Adrenal gland (tissue), 12 donors: ENCODE results near the gene GSK3B. TPM values are rescaled to one million over a fixed set of nuclear protein-coding genes. Genes with fewer than 3 reads are reported as not detected.

Source experiments
- DNase-seq, 7 donors: peaks; one replicate each; pipeline ENCODE4 v3.0.0-alpha.2; 2019 to 2020
- H3K27ac ChIP-seq, 5 donors: fragments of 200-600 bp; sonication (generic) in 4 of 5; 1 replicate in 3 of 5; 2 replicates in 2 of 5; pipeline versions ENCODE4 v1.5.1 to v1.8.0; 2016 to 2020; ENCODE audit warnings: mild to moderate bottlenecking in 1 of 5
- H3K27me3 ChIP-seq: fragments of 200-600 bp; 2 replicates; pipeline ENCODE4 v1.8.0; 2021
- H3K36me3 ChIP-seq, 2 donors: fragments of 200-600 bp; replicated peaks in 1 of 2; 1 replicate in 1 of 2; 2 replicates in 1 of 2; pipeline versions ENCODE4 v1.5.1 to v1.8.0; 2018 to 2022
- H3K4me1 ChIP-seq, 2 donors: fragments of 200-600 bp; replicated peaks in 1 of 2; 1 replicate in 1 of 2; 2 replicates in 1 of 2; pipeline versions ENCODE4 v1.5.1 to v1.8.0; 2018 to 2021
- H3K4me3 ChIP-seq, 4 donors: fragments of 200-600 bp; sonication (generic) in 3 of 4; one replicate each; pipeline ENCODE4 v1.5.1; 2016 to 2018
- H3K9me3 ChIP-seq, 3 donors: fragments of 200-600 bp; sonication (generic) in 1 of 3; replicated peaks in 1 of 3; 1 replicate in 2 of 3; 2 replicates in 1 of 3; pipeline versions ENCODE4 v1.5.1 to v1.8.0; 2016 to 2021
- CTCF ChIP-seq, 6 experiments: fragments of 450-650 bp in 4 of 6; fragments of 200-600 bp in 2 of 6; sonication (generic) in 1 of 6; IDR thresholded peaks; 1 replicate in 5 of 6; 2 replicates in 1 of 6; pipeline versions ENCODE4 v1.5.1 to v1.8.0; 2016 to 2021; ENCODE audit warnings: antibody characterized with exemption in 6 of 6, mild to moderate bottlenecking in 2 of 6, moderate library complexity in 1 of 6
- POLR2A ChIP-seq, 2 donors: fragments of 450-650 bp; IDR thresholded peaks; one replicate each; pipeline ENCODE4 v1.6.1; 2017; ENCODE audit warnings: antibody characterized with exemption in 2 of 2, mild to moderate bottlenecking in 2 of 2, moderate library complexity in 1 of 2
- WGBS, 4 donors: extraction: QIAGEN DNeasy Blood & Tissue Kit in 2 of 4; methylation state at CpG; one replicate each; pipeline versions ENCODE4 v1.1.5 to v1.1.7; 2013 to 2017; 5-methylcytosine and 5-hydroxymethylcytosine counted together
- intact Hi-C, 2 donors: fragments of 100-400 bp; cut with DNase I; formaldehyde crosslinking; loops; one replicate each; pipeline versions ENCODE4 v1.14.1 to v1.15.0; 2022 to 2023
- polyA plus RNA-seq, 3 donors: library from polyadenylated mRNA; stranded (reverse); fragments of 200-250 nt in 2 of 3; fragments of 350-450 nt in 1 of 3; fragmentation: Illumina TruSeq in 1 of 3; extraction: RNeasy Lipid Tissue Mini Kit (QIAGEN cat#74804) in 1 of 3; gene quantifications; one replicate each; pipeline ENCODE4 v1.2.3, GENCODE V29; 2013 to 2014
- total RNA-seq, 9 donors: library from RNA; depleted of rRNA in 4 of 9; stranded (reverse); fragments of >200 nt in 4 of 9; fragments of 120-200 nt in 1 of 9; fragmentation: NEBNext Ultra II Directional in 1 of 9; extraction: Animal tissue kit (Norgen Biotek cat#: 25700) in 1 of 9; gene quantifications; one replicate each; pipeline versions ENCODE4 v1.1.0 to v1.2.4, GENCODE V29; 2013 to 2023
- donor health status: healthy with polysubstance abuse.
- donor health status: Bipolar disorder and iron deficiency.
- donor health status: DM: yes; HTN: yes; CAD: no.
- donor health status: DM: no; HTN: no; CAD: no.
- donor health status: DM: no; HTN: no; CAD: no.
- donor health status: DM: yes; HTN: yes; CAD: no.

GSK3B gene
- total and polyA plus RNA-seq, 12 donors, result 10.0 to 63.7 (median 44.8) TPM

GRCh38 chr3:119826711-119827608 lies 267.3 kb downstream of the GSK3B start:
- H3K9me3 ChIP-seq, result no peaks in the 10 kb centered on the region
- H3K4me1 ChIP-seq, result no peaks in the 10 kb centered on the region
- no peak overlapping the region for H3K4me3 ChIP-seq
- 85 to 91% (median 89%) methylated on average over 7 of the region's 7 CpGs for WGBS, 4 donors
- no peak for TF ChIP-seq CTCF (IDR thresholded peaks at IDR 0.05)
- TF ChIP-seq POLR2A (IDR thresholded peaks at IDR 0.05), result no peak
- DNase-seq, result no peak
- peaks cover 0 to 5% of the 10 kb centered on the region in 2 donors for H3K36me3 ChIP-seq
- intact Hi-C loops, result no loop called here
- no peaks in the 10 kb centered on the region for H3K27me3 ChIP-seq
- H3K27ac ChIP-seq, result no peak overlapping the region

- DNase-seq, result no peak
- Histone ChIP-seq H3K9me3 (no peaks in the 10 kb centered on the region), H3K27me3 (no peaks in the 10 kb centered on the region), H3K36me3 (peaks cover 0 to 5% of the 10 kb centered on the region in 2 donors), H3K27ac (no peak overlapping the region), H3K4me3 (no peak overlapping the region), H3K4me1 (no peaks in the 10 kb centered on the region)
- WGBS, 4 donors, result 97 to 100% (median 100%) methylated on average over 1 of the region's 1 CpG
- intact Hi-C loops, result no loop called here
- TF ChIP-seq CTCF (IDR thresholded peaks at IDR 0.05) (no peak), POLR2A (IDR thresholded peaks at IDR 0.05) (no peak)
Observed at GRCh38 chr3:119825820-119826219, 268.4 kb downstream of the GSK3B start.

- Histone ChIP-seq H3K36me3 (no peaks in the 10 kb centered on the region), H3K27ac (no peak overlapping the region), H3K9me3 (no peaks in the 10 kb centered on the region), H3K4me1 (no peaks in the 10 kb centered on the region), H3K27me3 (no peaks in the 10 kb centered on the region), H3K4me3 (no peak overlapping the region)
- no peak for DNase-seq
- intact Hi-C loops, result no loop called here
- no peak for TF ChIP-seq CTCF (IDR thresholded peaks at IDR 0.05)
- no peak for TF ChIP-seq POLR2A (IDR thresholded peaks at IDR 0.05)
- 64 to 83% (median 77%) methylated on average over 2 of the region's 2 CpGs for WGBS, 4 donors
Observed at GRCh38 chr3:119819806-119820205, 274.4 kb downstream of the GSK3B start.

GRCh38 chr3:119818937-119819336 lies 275.3 kb downstream of the GSK3B start:
- 54 to 91% (median 77%) methylated on average over 2 of the region's 2 CpGs for WGBS, 4 donors

More at GRCh38 chr3:119818937-119819336, 275.3 kb downstream of the GSK3B start:
- H3K27me3 ChIP-seq, result no peaks in the 10 kb centered on the region
- no peak overlapping the region for H3K27ac ChIP-seq
- no peaks in the 10 kb centered on the region for H3K36me3 ChIP-seq
- intact Hi-C loops, result no loop called here
- no peak for DNase-seq
- H3K9me3 ChIP-seq, result no peaks in the 10 kb centered on the region
- TF ChIP-seq CTCF (IDR thresholded peaks at IDR 0.05), result no peak
- TF ChIP-seq POLR2A (IDR thresholded peaks at IDR 0.05), result no peak
- no peaks in the 10 kb centered on the region for H3K4me1 ChIP-seq
- H3K4me3 ChIP-seq, result no peak overlapping the region
